Endothelial cell of umbilical vein (primary cell): ENCODE data around the gene LAMTOR2. TPM values are rescaled to one million over a fixed set of nuclear protein-coding genes. Genes with fewer than 3 reads are reported as not detected.

Experiments
- BruUV-seq: library from RNA; stranded (reverse); fragments of 400-500 nt; replicated peaks from 2 replicates; lab custom pipeline; 2021; lab: Mats Ljungman, UMichigan
- CTCF ChIA-PET: fragments of 300-600, 350-600 bp; sonication (Branson Sonifier 250); formaldehyde crosslinking; loops from one replicate; lab custom pipeline; 2021; ENCODE audit warnings: antibody characterized with exemption, inconsistent platforms; lab: Charles Lee
- POLR2A ChIA-PET: fragments of 300-600, 350-600 bp; sonication (Branson Sonifier 250); formaldehyde crosslinking; loops from one replicate; lab custom pipeline; 2021; ENCODE audit warnings: antibody characterized with exemption, inconsistent platforms; lab: Charles Lee
- DNase-seq: peaks from one replicate; pipeline ENCODE4 v3.0.0-alpha.2; 2011; ENCODE audit warnings: low read depth, low spot score
- FAIRE-seq: peaks from 2 replicates; lab custom pipeline; 2011; peaks lifted over from hg19 to GRCh38; lab: Jason Lieb, UNC
- H2AFZ ChIP-seq: 2 replicates; pipeline ENCODE4 v1.6.0; 2012; ENCODE audit warnings: low read depth, low read length, control low read depth, inconsistent platforms
- H3K27ac ChIP-seq: 2 replicates; pipeline ENCODE4 v1.5.1; 2011; ENCODE audit warnings: low read depth, mild to moderate bottlenecking, control low read depth, low read length, moderate library complexity; ENCODE audit not compliant: insufficient read depth
- H3K27me3 ChIP-seq, 2 experiments: 2 replicates each; pipeline versions ENCODE4 v1.6.0 to v1.6.1; 2011; ENCODE audit warnings: low read length in 2 of 2, mixed read lengths in 1 of 2; ENCODE audit not compliant: control insufficient read depth in 2 of 2, insufficient read depth in 2 of 2
- H3K36me3 ChIP-seq, 2 experiments: 2 replicates in 1 of 2; 3 replicates in 1 of 2; pipeline ENCODE4 v1.5.1; 2011; ENCODE audit warnings: low read length in 2 of 2, mild to moderate bottlenecking in 1 of 2, moderate library complexity in 1 of 2; ENCODE audit not compliant: control insufficient read depth in 2 of 2, insufficient read depth in 2 of 2; ENCODE audit errors: extremely low read depth in 1 of 2
- H3K4me1 ChIP-seq: 3 replicates; pipeline ENCODE4 v1.5.1; 2011; ENCODE audit warnings: mild to moderate bottlenecking, low read length; ENCODE audit not compliant: control insufficient read depth, insufficient read depth; ENCODE audit errors: extremely low read depth
- H3K4me2 ChIP-seq: 2 replicates; pipeline ENCODE4 v1.6.1; 2011; ENCODE audit warnings: low read length, control low read depth, mixed read lengths; ENCODE audit not compliant: insufficient read depth
- H3K4me3 ChIP-seq, 3 experiments: fragments of 200-600 bp in 1 of 3; sonication (generic), shearing (Covaris generic) in 1 of 3; replicated peaks in 1 of 3; 2 replicates each; pipeline ENCODE4 v1.5.1; 2011 to 2016; ENCODE audit warnings: control low read depth in 3 of 3, low read length in 3 of 3, mild to moderate bottlenecking in 2 of 3, inconsistent platforms in 1 of 3, low read depth in 1 of 3, moderate library complexity in 1 of 3; ENCODE audit not compliant: insufficient read depth in 1 of 3
- H3K79me2 ChIP-seq: 2 replicates; pipeline ENCODE4 v1.6.0; 2012; ENCODE audit warnings: low read length, inconsistent platforms; ENCODE audit not compliant: control insufficient read depth, insufficient read depth
- H3K9ac ChIP-seq: replicated peaks from 2 replicates; pipeline ENCODE3; 2011; ENCODE audit warnings: low read length, control low read depth; ENCODE audit not compliant: insufficient read depth; ENCODE audit errors: extremely low read depth
- H3K9me1 ChIP-seq: replicated peaks from 3 replicates; pipeline ENCODE4 v1.6.0; 2011; ENCODE audit warnings: mild to moderate bottlenecking, low read length; ENCODE audit not compliant: control insufficient read depth, insufficient read depth; ENCODE audit errors: extremely low read depth
- H3K9me3 ChIP-seq: replicated peaks from 2 replicates; pipeline ENCODE4 v1.5.1; 2012; ENCODE audit warnings: low read length, inconsistent platforms; ENCODE audit not compliant: control insufficient read depth, insufficient read depth
- H4K20me1 ChIP-seq: replicated peaks from 2 replicates; pipeline ENCODE3; 2011; ENCODE audit warnings: mild to moderate bottlenecking, low read length; ENCODE audit not compliant: control insufficient read depth, insufficient read depth; ENCODE audit errors: extremely low read depth
- CTCF ChIP-seq, 2 donors: IDR thresholded peaks; 1 replicate in 1 of 2; 2 replicates in 1 of 2; pipeline ENCODE4 v1.5.1; 2011; ENCODE audit warnings: low read length in 2 of 2, mild to moderate bottlenecking in 2 of 2, moderate library complexity in 2 of 2, control low read depth in 1 of 2, inconsistent platforms in 1 of 2, low read depth in 1 of 2; ENCODE audit not compliant: insufficient read depth in 1 of 2; ENCODE audit errors: extremely low read depth in 1 of 2
- EZH2 ChIP-seq: IDR thresholded peaks from 2 replicates; pipeline ENCODE4 v1.6.1; 2012; ENCODE audit warnings: borderline replicate concordance, low read depth, mild to moderate bottlenecking, moderate library complexity, low read length, inconsistent platforms; ENCODE audit not compliant: severe bottlenecking
- FOS ChIP-seq: IDR thresholded peaks from 2 replicates; pipeline ENCODE4 v1.6.1; 2011; ENCODE audit warnings: mild to moderate bottlenecking, low read length, moderate library complexity, borderline replicate concordance; ENCODE audit not compliant: insufficient read depth
- GATA2 ChIP-seq: IDR thresholded peaks from 2 replicates; pipeline ENCODE4 v1.7.0; 2011; ENCODE audit warnings: low read depth, mild to moderate bottlenecking, moderate library complexity, mixed read lengths, low read length; ENCODE audit not compliant: insufficient read length, insufficient read depth
- JUN ChIP-seq: IDR thresholded peaks from 2 replicates; pipeline ENCODE4 v1.6.1; 2011; ENCODE audit warnings: borderline replicate concordance, low read depth; ENCODE audit not compliant: insufficient read length, insufficient read depth
- MAX ChIP-seq: IDR thresholded peaks from 2 replicates; pipeline ENCODE4 v1.6.1; 2011; ENCODE audit not compliant: insufficient read depth, insufficient read length
- MYC ChIP-seq: IDR thresholded peaks from one replicate; pipeline ENCODE4 v1.6.1; 2011; ENCODE audit warnings: mild to moderate bottlenecking, low read depth, low read length
- POLR2A ChIP-seq: IDR thresholded peaks from 2 replicates; pipeline ENCODE4 v1.6.1; 2012; ENCODE audit warnings: low read depth, mild to moderate bottlenecking, control low read depth, low read length
- POLR2AphosphoS5 ChIP-seq: IDR thresholded peaks from 2 replicates; pipeline ENCODE4 v1.6.1; 2012; ENCODE audit warnings: low read depth, mild to moderate bottlenecking, control low read depth, low read length, moderate library complexity; ENCODE audit not compliant: insufficient read depth
- dilution Hi-C: fragments of 300-500 bp; cut with MboI; formaldehyde crosslinking; loops from one replicate; pipeline ENCODE4 v1.15.0; 2019; ENCODE audit warnings: low sequenced_read_pairs; ENCODE audit not compliant: extremely low pct_ligation_motif_present
- intact Hi-C: fragments of 100-400 bp; cut with micrococcal nuclease; formaldehyde crosslinking; loops from one replicate; pipeline ENCODE4 v1.10.0; 2022
- polyA plus RNA-seq, 4 experiments: library from polyadenylated mRNA; depleted of rRNA in 3 of 4; stranded (reverse) in 3 of 4; unstranded in 1 of 4; fragments of >200 nt; gene quantifications; 2 replicates each; pipeline versions ENCODE4 v1.2.1 to v1.2.3, GENCODE V29; 2011 to 2012; ENCODE audit warnings: missing spikeins in 1 of 4
- total RNA-seq: library from RNA; stranded (reverse); gene quantifications from 2 replicates; pipeline ENCODE4 v1.2.3, GENCODE V29; 2021

The LAMTOR2 gene
- total and polyA plus RNA-seq, 2 donors (not counting 3 experiments of a cell fraction or from before 2014, with no cell fraction given): 77.7 to 136 TPM

- intact Hi-C loops (loop anchor here (5.0 kb wide), 1 partner anchor 112 kb away; the partner anchor contains the start of gene PMF1), dilution Hi-C loops (no loop called here)
- no TSS peak for BruUV-seq
- no peak overlapping the region for H3K4me2 ChIP-seq
- H3K9me3 ChIP-seq: no peaks in the 10 kb centered on the region
- TF ChIP-seq JUN (no peak), POLR2A (no peak), MYC (no peak), EZH2 (no peak), CTCF (IDR thresholded peaks at IDR 0.05; ENCODE audit: extremely low read depth in 1 of 2, insufficient read depth in 1 of 2, low read depth in 1 of 2, low read length in 2 of 2) (no peak), FOS (no peak), GATA2 (no peak), MAX (no peak), POLR2AphosphoS5 (no peak)
- FAIRE-seq: peak; percentile 46
- POLR2A ChIA-PET: interaction anchor here (0.7 to 3.4 kb wide), 3 partner anchors 15 to 73 kb away, joined by 5 to 14 read pairs (median 6); partner anchors contain the start of gene LMNA
- peaks cover 72% of the 10 kb centered on the region for H3K4me1 ChIP-seq
- H3K27me3 ChIP-seq: no peaks in the 10 kb centered on the region
- no peaks in the 10 kb centered on the region for H4K20me1 ChIP-seq
- no peak overlapping the region for H3K4me3 ChIP-seq
- no peaks in the 10 kb centered on the region for H3K79me2 ChIP-seq
- no peak overlapping the region for H3K27ac ChIP-seq
- CTCF ChIA-PET: interaction anchor here (0.6 to 21.0 kb wide), 6 partner anchors 9 to 125 kb away, joined by 3 to 627 read pairs (median 4); partner anchors contain the start of gene LMNA
- H3K9me1 ChIP-seq: no peaks in the 10 kb centered on the region
- H3K9ac ChIP-seq: no peak overlapping the region
- H3K36me3 ChIP-seq: no peaks in the 10 kb centered on the region
- H2AFZ ChIP-seq: no peak overlapping the region
- DNase-seq: peak; percentile 41
Observed at GRCh38 chr1:156100205-156100995, 45.8 kb downstream of the LAMTOR2 start.
